MCF 10A (cell line): ENCODE results near the gene KIF23. TPM values are rescaled to one million over a fixed set of nuclear protein-coding genes. Genes with fewer than 3 reads are reported as not detected.

Experiments used
- BruUV-seq: library from RNA; stranded (reverse); fragments of 400-500 nt; replicated peaks from 2 replicates; lab custom pipeline; 2021; lab: Mats Ljungman, UMichigan
- CTCF ChIA-PET: fragments of 300-600 bp; sonication (Branson Sonifier 250); formaldehyde crosslinking; extraction: SDS; loops from one replicate; lab custom pipeline; 2021; ENCODE audit warnings: antibody characterized with exemption, inconsistent platforms; lab: Yijun Ruan, JAX
- POLR2A ChIA-PET: fragments of 300-600, 350-650 bp; sonication (Branson Sonifier 250); formaldehyde crosslinking; extraction: SDS; loops from one replicate; lab custom pipeline; 2020; ENCODE audit warnings: antibody characterized with exemption, inconsistent platforms; lab: Yijun Ruan, JAX
- DNase-seq: peaks from one replicate; pipeline ENCODE4 v3.0.0-alpha.2; 2018; ENCODE audit not compliant: unreplicated experiment
- H3K27ac Mint-ChIP-seq: one replicate; pipeline ENCODE4 v1.8.0; 2022; ENCODE audit warnings: mild to moderate bottlenecking, low read depth, mixed read lengths; ENCODE audit not compliant: unreplicated experiment
- H3K27me3 Mint-ChIP-seq: one replicate; pipeline ENCODE4 v1.8.0; 2022; ENCODE audit warnings: mixed read lengths; ENCODE audit not compliant: insufficient read depth, unreplicated experiment
- H3K36me3 Mint-ChIP-seq: one replicate; pipeline ENCODE4 v1.8.0; 2022; ENCODE audit warnings: mild to moderate bottlenecking, moderate library complexity, mixed read lengths; ENCODE audit not compliant: insufficient read depth, unreplicated experiment
- H3K4me1 Mint-ChIP-seq: one replicate; pipeline ENCODE4 v1.8.0; 2022; ENCODE audit warnings: mixed read lengths; ENCODE audit not compliant: insufficient read depth, unreplicated experiment
- H3K4me3 Mint-ChIP-seq: one replicate; pipeline ENCODE4 v1.8.0; 2022; ENCODE audit warnings: mild to moderate bottlenecking, moderate library complexity, mixed read lengths; ENCODE audit not compliant: unreplicated experiment
- H3K9me3 Mint-ChIP-seq: one replicate; pipeline ENCODE4 v1.8.0; 2022; ENCODE audit warnings: mixed read lengths; ENCODE audit not compliant: unreplicated experiment
- intact Hi-C: fragments of 100-400 bp; cut with micrococcal nuclease; formaldehyde crosslinking; loops from 2 replicates; pipeline ENCODE4 v1.14.1; 2022
- total RNA-seq: library from RNA; stranded (reverse); gene quantifications from 2 replicates; pipeline ENCODE4 v1.2.3, GENCODE V29; 2022
- TF ChIP-seq, protein P1 (sequence below): fragments of 200-600 bp; IDR thresholded peaks from one replicate; pipeline ENCODE4 v1.8.0; 2022; ENCODE audit warnings: antibody characterized with exemption, mild to moderate bottlenecking; ENCODE audit not compliant: unreplicated experiment

The KIF23 gene
- total RNA-seq, 1 experiment from 2014 or later: 50.2 TPM

- H3K9me3 Mint-ChIP-seq: no peaks in the 10 kb centered on the region
- ChIA-PET CTCF (no interaction called here), POLR2A (no interaction called here)
- H3K4me1 Mint-ChIP-seq: peaks cover 9% of the 10 kb centered on the region
- no peak overlapping the region for H3K27ac Mint-ChIP-seq
- no TSS peak for BruUV-seq
- TF ChIP-seq, protein P1, sequence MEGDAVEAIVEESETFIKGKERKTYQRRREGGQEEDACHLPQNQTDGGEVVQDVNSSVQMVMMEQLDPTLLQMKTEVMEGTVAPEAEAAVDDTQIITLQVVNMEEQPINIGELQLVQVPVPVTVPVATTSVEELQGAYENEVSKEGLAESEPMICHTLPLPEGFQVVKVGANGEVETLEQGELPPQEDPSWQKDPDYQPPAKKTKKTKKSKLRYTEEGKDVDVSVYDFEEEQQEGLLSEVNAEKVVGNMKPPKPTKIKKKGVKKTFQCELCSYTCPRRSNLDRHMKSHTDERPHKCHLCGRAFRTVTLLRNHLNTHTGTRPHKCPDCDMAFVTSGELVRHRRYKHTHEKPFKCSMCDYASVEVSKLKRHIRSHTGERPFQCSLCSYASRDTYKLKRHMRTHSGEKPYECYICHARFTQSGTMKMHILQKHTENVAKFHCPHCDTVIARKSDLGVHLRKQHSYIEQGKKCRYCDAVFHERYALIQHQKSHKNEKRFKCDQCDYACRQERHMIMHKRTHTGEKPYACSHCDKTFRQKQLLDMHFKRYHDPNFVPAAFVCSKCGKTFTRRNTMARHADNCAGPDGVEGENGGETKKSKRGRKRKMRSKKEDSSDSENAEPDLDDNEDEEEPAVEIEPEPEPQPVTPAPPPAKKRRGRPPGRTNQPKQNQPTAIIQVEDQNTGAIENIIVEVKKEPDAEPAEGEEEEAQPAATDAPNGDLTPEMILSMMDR: no peak
- intact Hi-C loops: no loop called here
- DNase-seq: no peak
- H3K36me3 Mint-ChIP-seq: no peaks in the 10 kb centered on the region
- H3K4me3 Mint-ChIP-seq: no peak overlapping the region
- peaks cover under 1% of the 10 kb centered on the region for H3K27me3 Mint-ChIP-seq
These were observed 81.9 kb downstream of the KIF23 start for GRCh38 chr15:69496001-69496400.

GRCh38 chr15:69497076-69497475 lies 82.9 kb downstream of the KIF23 start:
- TF ChIP-seq, protein P1: no peak
- H3K9me3 Mint-ChIP-seq: no peaks in the 10 kb centered on the region
- intact Hi-C loops: no loop called here
- no peaks in the 10 kb centered on the region for H3K27me3 Mint-ChIP-seq
- H3K4me3 Mint-ChIP-seq: no peak overlapping the region
- H3K27ac Mint-ChIP-seq: no peak overlapping the region
- H3K36me3 Mint-ChIP-seq: no peaks in the 10 kb centered on the region
- DNase-seq: no peak
- H3K4me1 Mint-ChIP-seq: peaks cover 5% of the 10 kb centered on the region
- ChIA-PET POLR2A (interaction anchor here (0.7 kb wide), 1 partner anchor 10 kb away, joined by 3 read pairs; no protein-coding TSS in a partner anchor), CTCF (no interaction called here)
- BruUV-seq: no TSS peak

DNA sequence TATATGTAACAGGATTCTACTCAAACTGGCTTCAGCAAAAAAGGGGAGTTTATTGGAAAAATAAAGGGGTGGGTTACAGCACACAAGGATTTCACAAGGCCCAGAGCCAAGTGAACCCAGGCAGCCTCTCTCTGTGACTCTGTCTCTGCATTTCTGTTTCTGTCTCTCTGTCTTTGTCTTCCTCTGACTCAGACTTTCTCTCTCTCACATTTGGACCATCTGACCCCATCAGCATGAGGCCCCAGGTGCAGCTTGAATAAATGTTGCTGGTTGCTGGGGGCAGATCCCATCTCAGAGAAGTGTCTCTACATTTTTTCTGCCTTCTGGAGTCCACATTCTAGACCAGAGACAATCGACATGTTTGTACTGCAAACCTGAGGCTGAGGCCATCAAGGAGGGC lies 83.5 kb downstream of the KIF23 start:
- no peak for DNase-seq
- BruUV-seq: no TSS peak
- TF ChIP-seq, protein P1: no peak
- H3K36me3 Mint-ChIP-seq: no peaks in the 10 kb centered on the region
- H3K27me3 Mint-ChIP-seq: no peaks in the 10 kb centered on the region
- no peak overlapping the region for H3K27ac Mint-ChIP-seq
- intact Hi-C loops: no loop called here
- no peaks in the 10 kb centered on the region for H3K9me3 Mint-ChIP-seq
- POLR2A ChIA-PET: interaction anchor here (0.7 kb wide), 1 partner anchor 10 kb away, joined by 3 read pairs; no protein-coding TSS in a partner anchor
- H3K4me1 Mint-ChIP-seq: peaks cover 5% of the 10 kb centered on the region
- H3K4me3 Mint-ChIP-seq: no peak overlapping the region
- CTCF ChIA-PET: interaction anchor here (0.5 kb wide), 1 partner anchor 31 kb away, joined by 4 read pairs; no protein-coding TSS in a partner anchor

Other genes starting within 250 kb of the KIF23 start
- gene PAQR5, start 115.4 kb upstream of the KIF23 start, total RNA-seq: 16.7 and 20.3 TPM in 2 replicates
- 2,295 and 2,621 TPM in 2 replicates for gene RPLP1, start 38.5 kb downstream of the KIF23 start, total RNA-seq